Upper lobe of left lung (tissue), 4 donors: ENCODE data around the gene CYP46A1.

Experiments used
- EP300 ChIP-seq, 4 donors: sonication (generic); formaldehyde crosslinking; IDR thresholded peaks; one replicate each; pipeline ENCODE4 v1.5.1; 2017; ENCODE audit warnings: antibody characterized with exemption in 4 of 4, control low read depth in 2 of 4
- POLR2A ChIP-seq, 4 donors: fragments of 450-650 bp; IDR thresholded peaks; one replicate each; pipeline ENCODE4 v1.5.1; 2016 to 2017; ENCODE audit warnings: antibody characterized with exemption in 4 of 4, mild to moderate bottlenecking in 2 of 4
- TF ChIP-seq, protein P1 (sequence below), 6 experiments: fragments of 450-650 bp in 4 of 6; fragments of 200-600 bp in 2 of 6; sonication (generic) in 2 of 6; IDR thresholded peaks; one replicate each; pipeline ENCODE4 v1.5.1; 2016 to 2019; ENCODE audit warnings: antibody characterized with exemption in 6 of 6

DNA sequence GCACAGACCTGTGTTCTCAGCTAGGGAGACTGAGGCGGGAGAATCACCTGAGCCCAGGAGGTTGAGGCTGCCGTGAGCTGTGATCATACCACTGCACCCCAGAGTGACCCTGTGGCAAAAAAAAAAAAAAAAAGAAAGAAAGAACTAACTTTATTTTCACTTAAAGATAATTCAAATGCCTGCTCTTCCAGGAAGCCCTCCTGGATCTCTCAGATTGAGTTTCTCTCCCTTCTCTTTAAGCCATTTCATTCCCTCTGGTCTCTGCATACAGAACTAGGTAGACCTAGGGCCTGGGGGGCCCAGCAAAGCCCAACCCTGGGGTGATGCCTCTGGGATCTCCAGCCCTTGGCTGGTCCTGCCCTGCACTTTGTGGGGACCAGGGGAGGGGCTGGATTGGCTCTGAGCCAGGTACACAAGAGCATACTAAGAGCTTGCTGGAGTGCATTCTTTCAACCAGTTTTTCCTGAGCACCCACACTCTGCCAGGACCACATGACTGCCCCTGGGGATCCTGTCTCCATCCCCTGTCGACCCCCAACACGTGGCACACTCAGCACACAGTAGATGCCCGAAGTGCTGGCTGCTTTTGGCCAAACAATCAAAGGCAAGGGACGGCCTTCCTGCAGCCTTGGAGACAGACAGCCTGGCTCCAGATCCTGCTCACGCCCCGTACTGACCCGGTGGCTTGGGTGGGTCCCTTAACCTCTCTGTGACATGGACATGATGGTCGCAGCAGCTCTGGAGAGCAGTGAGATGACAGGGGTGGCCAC is 52.7 kb downstream of the CYP46A1 start:
- TF ChIP-seq, protein P1, sequence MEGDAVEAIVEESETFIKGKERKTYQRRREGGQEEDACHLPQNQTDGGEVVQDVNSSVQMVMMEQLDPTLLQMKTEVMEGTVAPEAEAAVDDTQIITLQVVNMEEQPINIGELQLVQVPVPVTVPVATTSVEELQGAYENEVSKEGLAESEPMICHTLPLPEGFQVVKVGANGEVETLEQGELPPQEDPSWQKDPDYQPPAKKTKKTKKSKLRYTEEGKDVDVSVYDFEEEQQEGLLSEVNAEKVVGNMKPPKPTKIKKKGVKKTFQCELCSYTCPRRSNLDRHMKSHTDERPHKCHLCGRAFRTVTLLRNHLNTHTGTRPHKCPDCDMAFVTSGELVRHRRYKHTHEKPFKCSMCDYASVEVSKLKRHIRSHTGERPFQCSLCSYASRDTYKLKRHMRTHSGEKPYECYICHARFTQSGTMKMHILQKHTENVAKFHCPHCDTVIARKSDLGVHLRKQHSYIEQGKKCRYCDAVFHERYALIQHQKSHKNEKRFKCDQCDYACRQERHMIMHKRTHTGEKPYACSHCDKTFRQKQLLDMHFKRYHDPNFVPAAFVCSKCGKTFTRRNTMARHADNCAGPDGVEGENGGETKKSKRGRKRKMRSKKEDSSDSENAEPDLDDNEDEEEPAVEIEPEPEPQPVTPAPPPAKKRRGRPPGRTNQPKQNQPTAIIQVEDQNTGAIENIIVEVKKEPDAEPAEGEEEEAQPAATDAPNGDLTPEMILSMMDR (IDR thresholded peaks at IDR 0.05) = no peak
- TF ChIP-seq POLR2A (IDR thresholded peaks at IDR 0.05) (no peak), EP300 (IDR thresholded peaks at IDR 0.05) (peak in 1 of 4 donors; percentile 18)
